Activated naive CD4-positive, alpha-beta T cell treated with anti-CD3 and anti-CD28 coated beads, Interleukin-2, amount 50 U/mL, for 24 hours (primary cell): ENCODE results near the gene ZMYND19.
"Not testable (repeated sequence)": the region's sequence is repeated elsewhere in the genome, so short reads cannot be mapped to it uniquely, and the experiment has no call there.

Experiments
- H3K27ac Mint-ChIP-seq: one replicate; pipeline ENCODE4 v1.8.0; 2021; ENCODE audit warnings: mild to moderate bottlenecking, mixed read lengths
- H3K27me3 Mint-ChIP-seq: one replicate; pipeline ENCODE4 v1.8.0; 2021; ENCODE audit warnings: mixed read lengths
- H3K36me3 Mint-ChIP-seq: one replicate; pipeline ENCODE4 v1.8.0; 2021; ENCODE audit warnings: mixed read lengths
- H3K4me1 Mint-ChIP-seq: one replicate; pipeline ENCODE4 v1.8.0; 2021; ENCODE audit warnings: mixed read lengths
- H3K4me3 Mint-ChIP-seq: one replicate; pipeline ENCODE4 v1.8.0; 2021; ENCODE audit warnings: mild to moderate bottlenecking, mixed read lengths
- H3K9me3 Mint-ChIP-seq: one replicate; pipeline ENCODE4 v1.8.0; 2021; ENCODE audit warnings: mixed read lengths

Gene ZMYND19

DNA sequence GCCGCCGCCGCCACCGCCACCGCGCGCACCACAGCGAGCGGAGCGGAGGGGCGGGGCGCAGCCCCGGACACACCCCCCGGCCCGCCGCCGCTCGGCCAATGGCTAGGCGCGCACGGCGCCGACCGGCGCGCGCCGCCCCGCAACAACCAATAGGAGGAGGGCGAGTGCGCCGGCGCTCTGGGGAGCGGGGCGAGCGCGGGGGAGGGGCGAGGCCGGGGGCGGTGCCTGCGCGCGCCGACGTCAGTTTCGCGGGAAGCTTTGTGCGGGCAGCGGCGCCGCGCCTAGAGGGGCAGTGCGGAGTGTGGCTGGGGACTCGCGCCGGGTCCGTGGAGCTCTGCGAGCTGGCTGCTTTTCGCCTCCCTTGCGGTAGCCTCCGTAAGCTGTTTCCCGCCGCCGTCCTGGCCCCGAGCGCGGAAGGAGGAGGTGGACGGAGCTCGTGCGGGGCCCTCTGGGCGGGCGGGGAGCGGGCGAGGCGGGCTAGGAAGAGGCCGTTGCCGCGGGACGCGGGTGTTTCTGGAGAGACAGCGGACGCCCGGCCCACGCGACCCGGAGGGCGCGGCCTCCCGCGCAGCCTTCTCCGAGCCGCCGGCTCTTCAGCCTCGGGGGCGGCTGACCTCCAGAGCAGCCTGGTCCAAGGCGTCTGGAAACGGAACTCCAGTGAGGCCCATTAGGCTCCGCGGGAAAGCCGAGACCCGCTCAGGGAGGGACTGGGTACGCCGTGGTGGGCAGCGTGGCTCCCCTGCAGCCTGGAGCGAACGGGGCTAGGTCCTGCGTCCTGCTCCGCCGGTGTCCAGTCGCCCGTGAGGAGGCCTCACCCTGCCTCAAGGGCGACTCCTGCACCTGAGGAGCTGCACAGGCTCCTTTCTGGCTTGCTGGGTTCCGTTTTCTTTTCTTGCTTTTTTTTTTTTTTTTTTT is at the start of gene ZMYND19:
ZMYND19 (minus strand) TSS at position 44 of the 915 bp plus-strand sequence. CDS start 249 bp downstream, outside the sequence.
- peaks cover 10% of the 10 kb centered on the region for H3K4me1 Mint-ChIP-seq
- H3K36me3 Mint-ChIP-seq = peaks cover 10% of the 10 kb centered on the region
- no peaks in the 10 kb centered on the region for H3K27me3 Mint-ChIP-seq
- no peaks in the 10 kb centered on the region for H3K9me3 Mint-ChIP-seq
- H3K4me3 Mint-ChIP-seq = peak within 1 kb of the TSS; percentile 97
- peak within 1 kb of the TSS; percentile 97 for H3K27ac Mint-ChIP-seq

DNA sequence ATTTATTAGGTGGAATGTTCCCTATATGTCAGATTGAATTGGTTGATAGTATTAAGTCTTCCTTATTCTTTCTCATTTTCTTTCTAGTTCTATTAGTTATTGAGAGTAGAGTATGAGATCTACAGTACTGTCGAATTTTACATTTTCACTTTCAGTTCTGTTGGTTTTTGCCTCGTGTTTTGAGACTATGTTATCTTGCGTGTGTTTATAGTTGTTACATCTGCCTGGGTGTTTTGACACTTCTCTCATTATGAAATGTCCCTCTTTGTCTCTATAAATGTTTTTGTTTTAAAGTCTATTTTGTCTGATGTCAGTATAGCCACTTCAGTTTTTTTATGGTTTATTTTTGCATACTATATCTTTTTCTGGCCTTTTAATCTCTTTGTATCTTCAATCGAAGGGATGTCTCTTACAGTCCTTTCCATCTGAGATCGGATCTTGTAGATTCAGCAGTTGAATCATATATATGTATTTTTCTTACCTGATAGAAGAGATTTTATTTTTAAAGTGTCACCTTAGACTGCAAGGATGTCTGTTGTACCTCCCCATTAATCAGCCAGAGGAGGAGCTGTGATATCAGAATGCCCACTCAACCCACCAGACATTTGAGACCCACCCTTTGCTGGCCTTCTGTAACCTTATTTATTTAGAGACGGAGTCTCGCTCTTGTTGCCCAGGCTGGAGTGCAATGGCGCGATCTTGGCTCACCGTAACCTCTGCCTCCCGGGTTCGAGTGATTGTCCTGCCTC is 49.2 kb upstream of the ZMYND19 start:
- H3K4me1 Mint-ChIP-seq = peaks cover 61% of the 10 kb centered on the region

DNA sequence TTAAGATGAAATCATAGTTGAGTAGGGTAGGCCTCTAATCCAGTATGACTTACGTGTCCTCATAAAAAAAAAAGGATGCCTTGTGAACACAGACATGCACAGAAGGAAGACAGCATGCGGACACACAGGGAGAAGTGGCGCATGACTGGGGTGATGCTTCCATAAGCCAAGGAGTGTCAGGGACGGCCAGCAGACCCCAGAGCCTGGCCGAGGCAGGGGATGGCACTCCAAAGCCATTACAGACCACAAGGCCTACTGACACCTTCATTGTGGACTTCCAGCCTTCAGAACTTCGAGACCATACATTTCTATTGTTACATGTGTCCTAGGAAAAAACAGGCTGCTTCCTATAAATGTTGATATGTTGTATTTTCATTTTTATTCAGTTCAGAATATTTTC is 48.4 kb upstream of the ZMYND19 start:
- no peaks in the 10 kb centered on the region for H3K27me3 Mint-ChIP-seq
- H3K4me3 Mint-ChIP-seq = peak overlapping the region; percentile 89
- H3K36me3 Mint-ChIP-seq = peaks cover 11% of the 10 kb centered on the region
- H3K4me1 Mint-ChIP-seq = peaks cover 65% of the 10 kb centered on the region
- H3K27ac Mint-ChIP-seq = peak overlapping the region; percentile 97
- H3K9me3 Mint-ChIP-seq = no peaks in the 10 kb centered on the region

More for the DNA sequence above, 49.2 kb upstream of the ZMYND19 start:
- Mint-ChIP-seq H3K36me3 (peaks cover 11% of the 10 kb centered on the region), H3K27ac (peak overlapping the region; percentile 97), H3K4me3 (peak overlapping the region; percentile 89), H3K27me3 (no peaks in the 10 kb centered on the region), H3K9me3 (no peaks in the 10 kb centered on the region)

DNA sequence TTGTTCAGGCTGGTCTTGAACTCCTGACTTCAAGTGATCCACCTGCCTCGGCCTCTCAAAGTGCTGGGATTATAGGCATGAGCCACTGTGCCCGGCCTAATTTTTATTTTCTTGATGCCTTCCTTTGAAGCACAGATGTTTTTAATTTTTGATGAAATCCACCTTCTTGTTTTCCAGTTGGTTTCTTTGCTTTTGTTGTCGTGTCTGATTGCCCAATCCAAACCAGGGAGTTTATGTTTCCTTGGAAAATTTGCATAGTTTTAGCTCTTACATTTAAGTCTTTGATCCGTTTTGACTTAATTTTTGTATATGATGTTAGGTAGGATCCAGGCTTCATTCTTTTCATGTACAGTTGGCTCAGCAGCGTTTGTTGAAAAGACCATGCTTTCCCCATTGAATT is 43.7 kb upstream of the ZMYND19 start:
- H3K4me3 Mint-ChIP-seq = no peak overlapping the region
- H3K27ac Mint-ChIP-seq = no peak overlapping the region
- peaks cover 77% of the 10 kb centered on the region for H3K4me1 Mint-ChIP-seq
- H3K36me3 Mint-ChIP-seq = no peaks in the 10 kb centered on the region
- no peaks in the 10 kb centered on the region for H3K9me3 Mint-ChIP-seq
- H3K27me3 Mint-ChIP-seq = no peaks in the 10 kb centered on the region

DNA sequence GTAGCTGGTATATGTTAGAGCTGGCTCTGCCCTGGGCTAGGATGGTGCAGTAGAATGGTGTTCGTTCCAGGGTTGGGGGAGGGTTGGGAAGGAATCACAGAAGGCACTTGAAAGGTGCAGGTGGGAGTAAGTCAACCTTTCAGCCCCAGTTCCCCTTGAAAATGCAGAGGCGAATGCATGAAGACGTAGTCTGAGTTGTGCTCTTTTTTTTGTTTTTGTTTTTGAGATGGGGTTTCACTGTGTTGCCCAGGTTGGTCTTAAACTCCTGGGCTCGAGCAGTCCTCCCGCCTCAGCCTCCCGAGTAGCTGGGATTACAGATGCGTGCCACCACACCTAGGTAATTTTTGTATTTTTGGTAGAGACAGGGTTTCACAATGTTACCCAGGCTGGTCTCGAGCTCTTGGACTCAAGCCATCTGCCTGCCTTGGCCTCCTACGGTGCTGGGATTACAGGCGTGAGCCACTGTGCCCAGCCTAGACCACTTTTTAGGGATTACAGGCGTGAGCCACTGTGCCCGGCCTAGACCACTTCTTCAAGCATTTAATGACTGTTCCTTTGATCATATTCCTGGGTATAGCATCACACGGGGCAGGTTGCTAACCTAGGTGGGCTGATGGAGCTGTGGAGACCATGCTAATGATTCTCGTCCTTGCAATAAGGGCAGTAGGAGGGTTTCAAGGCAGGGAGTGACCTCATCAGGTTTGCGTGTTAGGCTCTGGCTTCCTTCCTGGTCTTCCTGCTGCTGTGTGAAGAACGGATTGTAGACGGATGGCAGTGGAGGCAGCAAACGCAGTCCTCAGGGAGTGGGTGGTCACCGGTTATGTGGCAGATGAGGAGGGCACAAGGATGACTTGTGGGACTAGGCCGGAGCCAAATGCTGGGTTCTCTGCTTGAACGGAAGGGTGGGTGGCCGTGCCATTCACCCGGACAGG is 42.2 kb upstream of the ZMYND19 start:
- peaks cover 79% of the 10 kb centered on the region for H3K4me1 Mint-ChIP-seq
- peak overlapping the region; percentile 68 for H3K27ac Mint-ChIP-seq

DNA sequence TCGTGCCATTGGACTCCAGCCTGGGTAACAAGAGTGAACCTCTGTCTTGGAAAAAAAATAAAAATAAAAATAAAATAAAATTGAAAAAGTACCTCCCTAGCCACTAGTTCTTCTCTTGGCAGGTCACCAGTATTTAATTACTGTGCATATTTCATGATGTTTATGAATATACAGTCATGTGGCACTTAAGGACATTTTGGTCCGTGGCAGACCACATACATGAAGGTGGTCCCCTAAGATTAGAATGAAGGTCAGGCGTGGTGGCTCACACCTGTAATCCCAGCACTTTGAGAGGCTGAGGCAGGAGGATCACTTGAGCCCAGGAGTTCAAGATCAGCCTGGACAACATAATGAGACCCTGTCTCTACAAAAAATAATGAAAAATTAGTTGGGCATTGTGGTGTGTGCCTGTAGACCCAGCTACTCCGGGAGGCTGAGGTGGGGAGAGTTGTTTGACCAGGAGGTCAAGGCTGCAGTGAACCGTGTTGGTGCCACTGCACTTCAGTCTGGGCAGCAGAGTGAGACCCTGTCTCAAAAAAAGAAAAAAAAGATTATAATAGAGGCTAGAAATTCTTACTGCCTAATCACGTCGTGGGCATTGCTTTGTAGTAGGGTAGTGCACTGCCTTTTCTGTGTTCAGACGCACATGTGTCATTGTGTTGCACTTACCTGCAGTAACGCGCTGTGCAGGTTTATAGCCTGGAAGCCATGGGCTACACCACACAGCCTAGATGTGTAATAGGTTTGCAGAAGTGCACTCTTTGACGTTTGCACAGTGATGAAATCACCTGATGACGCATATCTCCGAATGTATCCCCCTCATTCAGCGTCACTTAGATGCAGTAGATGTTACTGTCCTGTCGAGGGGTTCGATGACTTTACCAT is 41.3 kb upstream of the ZMYND19 start:
- H3K36me3 Mint-ChIP-seq = peaks cover 2% of the 10 kb centered on the region
- H3K4me1 Mint-ChIP-seq = peaks cover 75% of the 10 kb centered on the region
- H3K4me3 Mint-ChIP-seq = no peak overlapping the region
- H3K27ac Mint-ChIP-seq = no peak overlapping the region
- no peaks in the 10 kb centered on the region for H3K27me3 Mint-ChIP-seq
- H3K9me3 Mint-ChIP-seq = no peaks in the 10 kb centered on the region

More for the DNA sequence above, 42.2 kb upstream of the ZMYND19 start:
- Mint-ChIP-seq H3K27me3 (no peaks in the 10 kb centered on the region), H3K36me3 (peaks cover 2% of the 10 kb centered on the region), H3K9me3 (no peaks in the 10 kb centered on the region), H3K4me3 (no peak overlapping the region)

DNA sequence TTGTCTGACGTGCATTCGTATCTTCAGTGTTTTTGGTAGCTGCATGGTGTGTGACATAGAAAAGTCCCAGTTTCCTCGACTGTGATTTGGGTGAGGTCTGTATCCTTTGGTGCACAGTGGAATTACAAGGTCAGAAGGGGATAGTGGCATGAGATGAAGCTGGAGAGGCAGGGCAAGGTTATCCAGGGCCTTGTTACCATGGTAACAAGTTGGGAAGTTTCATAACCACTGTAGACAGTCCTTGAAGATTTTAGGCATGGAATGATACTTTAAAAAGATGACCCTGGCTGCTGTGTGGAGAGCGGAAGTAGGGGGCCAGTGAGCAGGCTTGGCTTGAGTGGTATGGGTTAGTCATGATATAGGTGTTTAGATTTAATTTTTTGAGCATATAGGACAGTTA is 40.4 kb upstream of the ZMYND19 start:
- Mint-ChIP-seq H3K4me3 (peak overlapping the region; percentile 19), H3K27ac (peak overlapping the region; percentile 48), H3K36me3 (peaks cover 3% of the 10 kb centered on the region), H3K9me3 (no peaks in the 10 kb centered on the region), H3K4me1 (peaks cover 74% of the 10 kb centered on the region), H3K27me3 (no peaks in the 10 kb centered on the region)

DNA sequence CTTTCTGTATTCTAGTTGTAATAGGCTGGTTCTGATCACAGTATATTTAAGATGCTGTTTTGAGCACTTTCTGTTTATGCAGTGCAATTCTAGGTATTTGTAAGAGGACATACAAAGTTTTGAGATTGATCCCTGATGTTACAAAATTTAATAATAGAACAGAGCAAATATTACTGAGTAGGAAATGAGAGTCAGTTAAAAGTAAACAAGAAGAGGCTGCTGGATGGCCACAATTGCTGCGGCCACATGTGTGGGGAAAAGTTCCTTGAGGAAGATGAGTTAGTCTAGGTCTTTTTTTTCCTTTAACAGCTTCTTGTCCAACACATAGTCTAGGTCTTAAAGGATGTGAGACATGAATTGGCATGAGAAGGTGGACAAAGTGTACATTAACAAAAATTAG is 39.8 kb upstream of the ZMYND19 start:
- peaks cover 3% of the 10 kb centered on the region for H3K36me3 Mint-ChIP-seq

DNA sequence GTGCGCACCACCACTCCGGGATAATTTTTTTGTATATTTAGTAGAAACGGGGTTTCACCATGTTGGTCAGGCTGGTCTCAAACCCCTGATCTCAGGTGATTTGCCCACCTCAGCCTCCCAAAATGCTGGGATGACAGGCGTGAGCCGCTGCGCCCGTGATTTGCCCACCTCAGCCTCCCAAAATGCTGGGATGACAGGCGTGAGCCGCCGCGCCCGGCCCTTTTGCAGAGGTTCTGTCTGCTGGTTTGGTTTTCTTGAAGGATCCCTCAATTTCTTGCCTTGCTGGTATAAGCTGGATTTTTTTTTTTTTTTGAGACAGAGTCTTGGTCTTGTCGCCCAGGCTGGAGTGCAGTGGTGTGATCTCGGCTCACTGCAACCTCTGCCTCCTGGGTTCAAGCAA is 37.1 kb upstream of the ZMYND19 start:
- not testable (repeated sequence) for H3K9me3 Mint-ChIP-seq, H3K36me3 Mint-ChIP-seq, H3K27ac Mint-ChIP-seq, H3K27me3 Mint-ChIP-seq, H3K4me3 Mint-ChIP-seq
- peaks cover 71% of the 10 kb centered on the region for H3K4me1 Mint-ChIP-seq

More for the DNA sequence above, 39.8 kb upstream of the ZMYND19 start:
- peak overlapping the region; percentile 57 for H3K27ac Mint-ChIP-seq
- no peaks in the 10 kb centered on the region for H3K9me3 Mint-ChIP-seq
- H3K4me1 Mint-ChIP-seq = peaks cover 79% of the 10 kb centered on the region
- peak overlapping the region; percentile 65 for H3K4me3 Mint-ChIP-seq
- H3K27me3 Mint-ChIP-seq = no peaks in the 10 kb centered on the region

DNA sequence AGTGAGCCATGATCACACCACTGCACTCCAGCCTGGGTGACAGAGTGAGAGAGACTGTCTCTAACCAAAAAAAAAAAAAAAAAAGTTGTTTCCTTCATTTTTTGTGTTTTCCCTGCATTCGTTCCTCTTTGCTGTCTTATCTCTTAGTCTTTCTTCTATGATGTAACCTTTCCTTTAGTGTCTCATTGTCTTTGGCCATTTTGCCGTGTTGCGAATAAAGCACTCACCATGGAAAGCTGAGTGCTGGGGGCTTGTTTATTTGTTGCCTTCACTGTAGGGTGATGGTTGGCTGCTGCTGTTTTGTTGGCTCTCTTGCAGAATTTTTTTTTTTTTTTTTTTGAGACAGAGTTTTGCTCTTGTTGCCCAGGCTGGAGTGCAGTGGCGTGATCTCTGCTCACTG is 36.2 kb upstream of the ZMYND19 start:
- Mint-ChIP-seq H3K27me3 (no peaks in the 10 kb centered on the region), H3K4me3 (peak overlapping the region; percentile 9), H3K36me3 (peaks cover 3% of the 10 kb centered on the region), H3K4me1 (peaks cover 68% of the 10 kb centered on the region), H3K27ac (peak overlapping the region; percentile 96), H3K9me3 (no peaks in the 10 kb centered on the region)

DNA sequence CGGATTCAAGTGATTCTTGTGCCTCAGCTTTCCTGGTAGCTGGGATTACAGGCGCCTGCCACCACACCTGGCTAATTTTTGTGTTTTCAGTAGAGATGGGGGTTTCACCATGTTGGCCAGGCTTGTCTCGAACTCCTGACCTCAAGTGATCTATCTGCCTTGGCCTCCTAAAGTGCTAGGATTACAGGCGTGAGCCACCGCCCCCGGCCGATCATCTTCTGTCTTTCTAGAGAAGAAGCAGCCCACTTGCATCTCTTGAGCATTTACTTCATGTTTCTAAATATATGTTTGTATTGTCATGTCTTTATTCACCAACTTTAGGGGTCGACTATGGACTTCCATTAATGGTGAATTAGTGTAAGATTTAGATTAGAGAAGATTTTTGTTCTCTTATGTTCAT is 31.9 kb upstream of the ZMYND19 start:
- H3K27me3 Mint-ChIP-seq = not testable (repeated sequence)
- Mint-ChIP-seq H3K4me3 (peak overlapping the region; percentile 47), H3K4me1 (peaks cover 60% of the 10 kb centered on the region)

DNA sequence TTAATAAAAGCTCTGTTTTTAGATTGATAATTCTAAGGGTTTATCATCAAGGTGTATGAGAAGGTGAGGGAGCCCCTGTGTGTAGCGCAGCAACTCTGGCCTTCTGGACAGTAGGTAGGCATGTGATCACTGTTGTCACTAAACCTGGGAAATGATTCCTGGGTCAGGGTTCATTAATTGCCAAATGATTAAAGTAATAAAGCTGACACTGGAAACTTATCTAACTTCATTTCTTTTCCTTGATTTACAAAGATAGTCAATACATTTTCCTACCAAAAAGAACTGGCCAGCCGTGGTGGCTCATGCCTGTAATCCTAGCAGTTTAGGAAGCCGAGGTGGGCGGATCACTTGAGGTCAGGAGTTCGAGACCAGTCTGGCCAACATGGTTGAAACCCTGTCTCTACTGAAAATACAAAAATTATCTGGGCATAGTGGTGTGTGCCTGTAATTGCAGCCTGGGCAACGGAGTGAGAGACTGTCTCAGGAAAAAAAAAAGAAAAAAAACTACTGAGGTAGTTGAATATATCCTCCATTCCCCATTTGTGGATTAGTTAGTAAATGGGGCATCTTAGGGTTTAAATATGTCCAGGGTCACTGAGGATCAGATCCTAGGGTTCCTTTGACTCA is 30.9 kb upstream of the ZMYND19 start:
- H3K4me1 Mint-ChIP-seq = peaks cover 57% of the 10 kb centered on the region

More for the DNA sequence above, 31.9 kb upstream of the ZMYND19 start:
- not testable (repeated sequence) for H3K36me3 Mint-ChIP-seq, H3K9me3 Mint-ChIP-seq
- H3K27ac Mint-ChIP-seq = peak overlapping the region; percentile 23

DNA sequence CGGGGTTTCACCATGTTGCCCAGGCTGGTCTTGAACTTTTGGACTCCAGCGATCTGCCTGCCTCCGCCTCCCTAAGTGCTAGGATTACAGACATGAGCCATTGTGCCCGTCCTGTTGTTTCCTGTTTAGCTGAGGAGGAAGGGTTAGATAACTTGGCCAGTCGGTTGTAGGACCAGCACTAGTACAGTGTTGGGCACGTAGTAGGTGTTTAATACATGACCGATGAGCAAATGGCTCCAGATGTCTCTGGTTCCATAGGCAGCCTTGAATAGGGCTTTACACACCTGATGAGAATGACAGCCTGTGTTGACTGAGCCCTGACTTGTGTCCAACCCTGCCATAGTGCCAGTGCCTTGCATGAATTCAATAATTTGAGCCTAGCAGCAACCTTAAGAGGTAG is 30.3 kb upstream of the ZMYND19 start:
- H3K9me3 Mint-ChIP-seq = no peaks in the 10 kb centered on the region
- peaks cover 3% of the 10 kb centered on the region for H3K36me3 Mint-ChIP-seq
- peak overlapping the region; percentile 90 for H3K4me3 Mint-ChIP-seq
- no peak overlapping the region for H3K27ac Mint-ChIP-seq
- H3K27me3 Mint-ChIP-seq = no peaks in the 10 kb centered on the region
- peaks cover 55% of the 10 kb centered on the region for H3K4me1 Mint-ChIP-seq

More for the DNA sequence above, 30.9 kb upstream of the ZMYND19 start:
- H3K36me3 Mint-ChIP-seq = peaks cover 3% of the 10 kb centered on the region
- no peak overlapping the region for H3K27ac Mint-ChIP-seq
- peak overlapping the region; percentile 90 for H3K4me3 Mint-ChIP-seq
- no peaks in the 10 kb centered on the region for H3K27me3 Mint-ChIP-seq
- no peaks in the 10 kb centered on the region for H3K9me3 Mint-ChIP-seq

DNA sequence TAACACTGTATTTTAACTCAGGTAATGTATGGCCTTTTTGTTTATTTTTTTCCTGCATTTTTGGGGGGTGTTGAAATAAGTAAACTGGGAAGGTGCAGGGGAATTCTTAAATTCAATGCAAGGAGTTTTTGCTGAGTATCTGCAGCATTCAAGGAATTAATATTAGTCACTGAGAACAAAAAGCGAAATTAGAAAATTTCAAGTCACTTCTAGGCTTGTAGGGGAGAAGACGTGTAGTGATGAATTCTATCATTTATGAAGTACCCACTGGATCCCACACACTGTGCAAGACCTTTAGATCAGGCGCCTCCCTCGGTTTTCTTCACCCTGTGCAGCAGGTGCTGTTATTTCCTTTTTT is 29.7 kb upstream of the ZMYND19 start:
- peak overlapping the region; percentile 92 for H3K27ac Mint-ChIP-seq
- no peaks in the 10 kb centered on the region for H3K9me3 Mint-ChIP-seq
- peak overlapping the region; percentile 90 for H3K4me3 Mint-ChIP-seq
- H3K36me3 Mint-ChIP-seq = peaks cover 3% of the 10 kb centered on the region
- H3K4me1 Mint-ChIP-seq = peaks cover 49% of the 10 kb centered on the region
- H3K27me3 Mint-ChIP-seq = no peaks in the 10 kb centered on the region
